ENCODE results near the gene ADCY10.

The ADCY10 gene

DNA sequence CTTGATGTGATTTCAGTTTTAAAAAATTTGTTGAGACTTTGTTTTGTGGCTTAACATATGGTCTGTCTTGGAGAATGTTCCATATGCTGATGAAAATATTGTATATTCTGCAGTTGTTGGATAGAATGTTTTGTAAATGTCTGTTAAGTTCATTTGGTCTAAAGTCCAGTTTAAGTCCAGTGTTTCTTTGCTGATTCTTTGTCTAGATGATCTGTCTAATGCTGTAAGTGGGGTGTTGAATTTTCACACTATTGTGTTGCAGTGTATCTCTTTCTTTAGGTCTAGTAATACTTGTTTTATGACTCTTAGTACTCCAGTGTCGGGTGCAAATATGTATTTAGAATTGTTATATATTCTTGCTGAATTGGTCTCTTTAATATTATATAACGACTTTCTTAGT lies 33.8 kb upstream of the ADCY10 start:
- TF ChIP-seq, protein P1, sequence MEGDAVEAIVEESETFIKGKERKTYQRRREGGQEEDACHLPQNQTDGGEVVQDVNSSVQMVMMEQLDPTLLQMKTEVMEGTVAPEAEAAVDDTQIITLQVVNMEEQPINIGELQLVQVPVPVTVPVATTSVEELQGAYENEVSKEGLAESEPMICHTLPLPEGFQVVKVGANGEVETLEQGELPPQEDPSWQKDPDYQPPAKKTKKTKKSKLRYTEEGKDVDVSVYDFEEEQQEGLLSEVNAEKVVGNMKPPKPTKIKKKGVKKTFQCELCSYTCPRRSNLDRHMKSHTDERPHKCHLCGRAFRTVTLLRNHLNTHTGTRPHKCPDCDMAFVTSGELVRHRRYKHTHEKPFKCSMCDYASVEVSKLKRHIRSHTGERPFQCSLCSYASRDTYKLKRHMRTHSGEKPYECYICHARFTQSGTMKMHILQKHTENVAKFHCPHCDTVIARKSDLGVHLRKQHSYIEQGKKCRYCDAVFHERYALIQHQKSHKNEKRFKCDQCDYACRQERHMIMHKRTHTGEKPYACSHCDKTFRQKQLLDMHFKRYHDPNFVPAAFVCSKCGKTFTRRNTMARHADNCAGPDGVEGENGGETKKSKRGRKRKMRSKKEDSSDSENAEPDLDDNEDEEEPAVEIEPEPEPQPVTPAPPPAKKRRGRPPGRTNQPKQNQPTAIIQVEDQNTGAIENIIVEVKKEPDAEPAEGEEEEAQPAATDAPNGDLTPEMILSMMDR (IDR thresholded peaks at IDR 0.05): no peak
- intact Hi-C loops (cut with DNase I; ENCODE audit: low total_unique reads): no loop called here
- Histone ChIP-seq H3K4me1 (peaks cover 0 to 33% (median 1%) of the 10 kb centered on the region in 4 donors), H3K27me3 (no peaks in the 10 kb centered on the region), H3K27ac (no peak overlapping the region), H3K9me3 (no peaks in the 10 kb centered on the region), H3K4me3 (no peak overlapping the region), H3K36me3 (peaks cover 8 to 9% (median 9%) of the 10 kb centered on the region in 3 donors)
- DNase-seq: no peak

- Histone ChIP-seq H3K4me3 (no peak overlapping the region), H3K9me3 (no peaks in the 10 kb centered on the region), H3K27ac (no peak overlapping the region), H3K36me3 (no peaks in the 10 kb centered on the region), H3K27me3 (no peaks in the 10 kb centered on the region), H3K4me1 (peaks cover 0 to 40% (median 10%) of the 10 kb centered on the region in 4 donors)
- intact Hi-C loops (cut with DNase I; ENCODE audit: low total_unique reads): no loop called here
- TF ChIP-seq, protein P1 (IDR thresholded peaks at IDR 0.05): no peak
- no peak for DNase-seq
Measured at GRCh38 chr1:167943541-167943940, 29.6 kb upstream of the ADCY10 start.

DNA sequence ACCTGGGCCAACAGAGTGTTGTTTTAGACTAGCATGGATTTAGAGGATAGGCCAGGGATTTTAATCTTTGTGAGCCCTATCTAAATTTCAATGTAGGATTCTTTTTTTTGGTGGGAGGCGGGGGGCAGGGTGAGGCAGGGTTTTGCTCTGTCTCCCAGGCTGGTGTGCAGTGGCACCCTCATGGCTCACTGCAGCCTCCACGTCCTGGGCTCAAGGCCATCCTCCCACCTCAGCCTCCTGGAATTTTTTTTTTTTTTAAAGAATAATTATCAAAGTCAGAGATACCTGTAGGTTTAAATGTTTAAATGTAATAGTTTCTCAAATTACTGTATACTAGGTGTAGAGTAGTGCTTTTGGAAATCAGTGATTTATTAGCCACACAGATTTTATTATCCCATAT lies 26.3 kb upstream of the ADCY10 start:
- Histone ChIP-seq H3K27me3 (no peaks in the 10 kb centered on the region), H3K4me1 (peaks cover 0 to 37% (median 12%) of the 10 kb centered on the region in 4 donors), H3K27ac (no peak overlapping the region), H3K4me3 (no peak overlapping the region), H3K36me3 (no peaks in the 10 kb centered on the region), H3K9me3 (no peaks in the 10 kb centered on the region)
- intact Hi-C loops (cut with DNase I; ENCODE audit: low total_unique reads): no loop called here
- TF ChIP-seq, protein P1 (IDR thresholded peaks at IDR 0.05): no peak
- DNase-seq: no peak

DNA sequence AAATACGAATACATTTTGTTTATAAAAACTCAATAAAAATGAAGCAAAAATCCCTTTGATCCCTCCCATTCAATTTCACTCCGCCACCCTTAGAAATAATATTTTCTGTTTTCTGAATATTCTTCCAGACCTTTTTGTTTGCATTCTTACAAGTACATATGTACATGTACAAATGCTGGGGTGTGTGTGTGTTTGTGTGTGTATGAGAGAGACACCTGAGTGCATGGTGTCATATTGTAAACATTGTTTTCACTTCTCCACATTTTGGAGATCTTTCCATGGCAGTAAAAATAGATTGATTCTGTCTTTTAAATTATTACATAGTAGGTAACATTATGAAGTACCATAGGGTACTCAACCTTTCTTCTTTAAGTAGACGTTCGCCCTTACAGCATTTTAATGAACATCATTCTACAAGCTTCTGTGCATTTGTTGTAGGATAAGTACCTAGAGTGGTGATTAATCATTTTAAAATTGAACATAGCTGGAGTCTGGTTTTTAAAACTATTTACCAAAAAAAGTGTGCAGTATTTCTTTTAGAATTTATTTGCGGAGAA lies 24.2 kb upstream of the ADCY10 start:
- H3K27me3 ChIP-seq: no peaks in the 10 kb centered on the region
- H3K36me3 ChIP-seq: no peaks in the 10 kb centered on the region
- peak overlapping the region; percentile 99 to 100 for H3K27ac ChIP-seq
- DNase-seq: no peak
- H3K9me3 ChIP-seq: no peaks in the 10 kb centered on the region
- H3K4me1 ChIP-seq: peaks cover 0 to 58% (median 22%) of the 10 kb centered on the region in 4 donors
- intact Hi-C loops (cut with DNase I; ENCODE audit: low total_unique reads): loop anchor here (10.0 kb wide), 1 partner anchor 213 kb away; the partner anchor contains the start of gene MPZL1
- TF ChIP-seq, protein P1 (IDR thresholded peaks at IDR 0.05): no peak
- H3K4me3 ChIP-seq: peak overlapping the region; percentile 92 to 99

DNA sequence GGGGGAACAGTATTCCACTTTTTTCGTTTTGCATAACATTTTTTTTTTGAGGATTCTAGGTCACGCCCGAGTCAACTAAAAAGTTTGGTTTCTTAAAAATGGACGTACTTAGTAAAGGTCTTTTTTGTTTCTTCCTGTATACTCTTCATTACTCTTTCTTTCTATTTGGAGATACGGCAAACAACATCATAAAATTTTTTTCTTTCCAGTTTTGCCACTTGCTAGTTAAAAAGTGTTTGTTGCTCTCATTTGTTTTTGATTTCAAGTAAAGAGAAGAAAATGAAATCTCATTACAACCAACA lies 23.7 kb upstream of the ADCY10 start:
- intact Hi-C loops (cut with DNase I; ENCODE audit: low total_unique reads): loop anchor here (10.0 kb wide), 1 partner anchor 213 kb away; the partner anchor contains the start of gene MPZL1
- peaks cover 0 to 63% (median 22%) of the 10 kb centered on the region in 4 donors for H3K4me1 ChIP-seq
- peak overlapping the region; percentile 99 to 100 for H3K27ac ChIP-seq
- TF ChIP-seq, protein P1 (IDR thresholded peaks at IDR 0.05): no peak
- peak overlapping the region; percentile 92 to 99 for H3K4me3 ChIP-seq
- no peaks in the 10 kb centered on the region for H3K27me3 ChIP-seq
- H3K36me3 ChIP-seq: no peaks in the 10 kb centered on the region
- no peaks in the 10 kb centered on the region for H3K9me3 ChIP-seq
- no peak for DNase-seq
